ENCODE measurements around the gene CHD6. TPM values are rescaled to one million over a fixed set of nuclear protein-coding genes. Genes with fewer than 3 reads are reported as not detected.

CHD6 gene
- total RNA-seq, 6 experiments from 2014 or later: 9.3 to 24.1 (median 16.6) TPM

- Histone ChIP-seq H3K36me3 (peaks cover 0 to 38% (median 14%) of the 10 kb centered on the region in 4 donors), H3K27ac (no peak overlapping the region), H3K4me1 (no peaks in the 10 kb centered on the region), H3K27me3 (no peaks in the 10 kb centered on the region), H3K4me3 (no peak overlapping the region), H3K9me3 (no peaks in the 10 kb centered on the region)
- no peak for TF ChIP-seq POLR2A (IDR thresholded peaks at IDR 0.05)
- TF ChIP-seq CTCF (IDR thresholded peaks at IDR 0.05): no peak
- DNase-seq (no peak), ATAC-seq (no peak)
- intact Hi-C loops (cut with DNase I): loop anchor here in 1 of 2 donors (5.0 kb wide), 1 partner anchor 43 kb away; no protein-coding TSS in a partner anchor
- 100% methylated on average over 2 of the region's 3 CpGs for WGBS (ENCODE audit: insufficient coverage, low coverage, low lambda C conversion rate, missing lambda C conversion rate)
Measured at GRCh38 chr20:41405436-41405835, 212.7 kb downstream of the CHD6 start.

GRCh38 chr20:41403604-41404003 is 214.6 kb downstream of the CHD6 start:
- ATAC-seq: no peak
- no peak for DNase-seq
- TF ChIP-seq POLR2A (IDR thresholded peaks at IDR 0.05) (no peak), CTCF (IDR thresholded peaks at IDR 0.05) (no peak)
- H3K27ac ChIP-seq: no peak overlapping the region
- no peaks in the 10 kb centered on the region for H3K4me1 ChIP-seq
- H3K9me3 ChIP-seq: no peaks in the 10 kb centered on the region
- intact Hi-C loops (cut with DNase I): no loop called here
- no peak overlapping the region for H3K4me3 ChIP-seq
- H3K27me3 ChIP-seq: no peaks in the 10 kb centered on the region
- 93% methylated on average over 12 of the region's 12 CpGs for WGBS (ENCODE audit: insufficient coverage, low coverage, low lambda C conversion rate, missing lambda C conversion rate)
- peaks cover 0 to 23% (median 7%) of the 10 kb centered on the region in 4 donors for H3K36me3 ChIP-seq

- intact Hi-C loops (cut with DNase I): no loop called here
- TF ChIP-seq CTCF (IDR thresholded peaks at IDR 0.05): no peak
- no peak for TF ChIP-seq POLR2A (IDR thresholded peaks at IDR 0.05)
- ATAC-seq (peak in 1 of 4 donors; percentile 26), DNase-seq (no peak)
- WGBS (ENCODE audit: insufficient coverage, low coverage, low lambda C conversion rate, missing lambda C conversion rate): 80% methylated on average over 2 of the region's 2 CpGs
- Histone ChIP-seq H3K4me1 (no peaks in the 10 kb centered on the region), H3K27me3 (no peaks in the 10 kb centered on the region), H3K4me3 (no peak overlapping the region), H3K36me3 (no peaks in the 10 kb centered on the region), H3K9me3 (no peaks in the 10 kb centered on the region), H3K27ac (no peak overlapping the region)
Measured at GRCh38 chr20:41398408-41398807, 219.8 kb downstream of the CHD6 start.

GRCh38 chr20:41395667-41396664 is 222.2 kb downstream of the CHD6 start:
- Histone ChIP-seq H3K9me3 (no peaks in the 10 kb centered on the region), H3K36me3 (no peaks in the 10 kb centered on the region), H3K4me1 (peaks cover 0 to 5% (median 0%) of the 10 kb centered on the region in 4 donors), H3K4me3 (no peak overlapping the region), H3K27me3 (no peaks in the 10 kb centered on the region), H3K27ac (no peak overlapping the region)
- no peak for DNase-seq
- intact Hi-C loops (cut with DNase I): no loop called here
- TF ChIP-seq POLR2A (IDR thresholded peaks at IDR 0.05): no peak
- no peak for TF ChIP-seq CTCF (IDR thresholded peaks at IDR 0.05)
- ATAC-seq: peak in 3 of 4 donors; percentile 9 to 42 (median 22)
- WGBS (ENCODE audit: insufficient coverage, low coverage, low lambda C conversion rate, missing lambda C conversion rate): 53% methylated on average over 6 of the region's 18 CpGs

Measured in right lobe of liver (tissue), 6 donors.